ENCODE measurements around the gene PSMD1.

The PSMD1 gene

GRCh38 chr2:231181860-231182512, 125.3 kb downstream of the PSMD1 start:
- DNase-seq (ENCODE audit: low read depth, low spot score), result peak; percentile 33
- TF ChIP-seq CTCF (IDR thresholded peaks at IDR 0.05; ENCODE audit: low read depth, low read length), result no peak
- in situ Hi-C loops (cut with HindIII; ENCODE audit: low sequenced_read_pairs), result no loop called here
- no peak overlapping the region for H3K4me3 ChIP-seq (ENCODE audit: low read depth, low read length)

- in situ Hi-C loops (cut with HindIII; ENCODE audit: low sequenced_read_pairs), result no loop called here
- no peak for DNase-seq (ENCODE audit: low read depth, low spot score)
- no peak for TF ChIP-seq CTCF (IDR thresholded peaks at IDR 0.05; ENCODE audit: low read depth, low read length)
- H3K4me3 ChIP-seq (ENCODE audit: low read depth, low read length), result no peak overlapping the region
These were observed 125.8 kb downstream of the PSMD1 start for GRCh38 chr2:231182513-231182899.

GRCh38 chr2:231183851-231184250, 127.2 kb downstream of the PSMD1 start:
- H3K4me3 ChIP-seq (ENCODE audit: low read depth, low read length), result no peak overlapping the region
- in situ Hi-C loops (cut with HindIII; ENCODE audit: low sequenced_read_pairs), result no loop called here
- DNase-seq (ENCODE audit: low read depth, low spot score), result no peak
- TF ChIP-seq CTCF (IDR thresholded peaks at IDR 0.05; ENCODE audit: low read depth, low read length), result no peak

- H3K4me3 ChIP-seq (ENCODE audit: low read depth, low read length), result no peak overlapping the region
- in situ Hi-C loops (cut with HindIII; ENCODE audit: low sequenced_read_pairs), result no loop called here
- no peak for DNase-seq (ENCODE audit: low read depth, low spot score)
- TF ChIP-seq CTCF (IDR thresholded peaks at IDR 0.05; ENCODE audit: low read depth, low read length), result no peak
These were observed 127.7 kb downstream of the PSMD1 start for GRCh38 chr2:231184319-231184718.

GRCh38 chr2:231185050-231185725, 128.5 kb downstream of the PSMD1 start:
- DNase-seq (ENCODE audit: low read depth, low spot score), result no peak
- in situ Hi-C loops (cut with HindIII; ENCODE audit: low sequenced_read_pairs), result no loop called here

GRCh38 chr2:231185886-231186285, 129.2 kb downstream of the PSMD1 start:
- DNase-seq (ENCODE audit: low read depth, low spot score), result no peak
- H3K4me3 ChIP-seq (ENCODE audit: low read depth, low read length), result no peak overlapping the region
- in situ Hi-C loops (cut with HindIII; ENCODE audit: low sequenced_read_pairs), result no loop called here
- TF ChIP-seq CTCF (IDR thresholded peaks at IDR 0.05; ENCODE audit: low read depth, low read length), result no peak

More at GRCh38 chr2:231185050-231185725, 128.5 kb downstream of the PSMD1 start:
- TF ChIP-seq CTCF (IDR thresholded peaks at IDR 0.05; ENCODE audit: low read depth, low read length), result no peak
- H3K4me3 ChIP-seq (ENCODE audit: low read depth, low read length), result no peak overlapping the region

Measured in astrocyte of the spinal cord (primary cell).